Activated gamma-delta T cell treated with anti-CD3 and anti-CD28 coated beads, Interleukin-2, amount 50 U/mL, for 16 hours (primary cell): ENCODE data around the gene AVPR2.

Source experiments
- DNase-seq: peaks from one replicate; pipeline ENCODE4 v3.0.0-alpha.2; 2020; ENCODE audit warnings: low read depth

AVPR2 gene

GRCh38 chrX:153932220-153932915, 27.9 kb downstream of the AVPR2 start:
- no peak for DNase-seq

- no peak for DNase-seq
Observed at GRCh38 chrX:153933748-153934147, 29.3 kb downstream of the AVPR2 start.

GRCh38 chrX:153934148-153934761, 29.8 kb downstream of the AVPR2 start:
- DNase-seq, result no peak

GRCh38 chrX:153934762-153935325, 30.4 kb downstream of the AVPR2 start, which contains the start of gene NAA10:
Gene NAA10 (minus strand): TSS chrX:153935037. CDS start chrX:153934904, 133 bp downstream.
- peak; percentile 28 for DNase-seq

GRCh38 chrX:153935326-153935851, 30.9 kb downstream of the AVPR2 start:
- DNase-seq, result no peak

GRCh38 chrX:153937056-153937455, 32.6 kb downstream of the AVPR2 start:
- no peak for DNase-seq

GRCh38 chrX:153938226-153938786, 33.8 kb downstream of the AVPR2 start:
- no peak for DNase-seq

- no peak for DNase-seq
Observed at GRCh38 chrX:153939573-153939972, 35.1 kb downstream of the AVPR2 start.

GRCh38 chrX:153941336-153942252, 37.1 kb downstream of the AVPR2 start:
- DNase-seq, result no peak

GRCh38 chrX:153944140-153944799, 39.8 kb downstream of the AVPR2 start, which contains the start of gene RENBP:
Gene RENBP (minus strand): TSS chrX:153944643. CDS start chrX:153944610, 33 bp downstream.
- DNase-seq, result no peak

- DNase-seq, result no peak
Observed at GRCh38 chrX:153944800-153945150, 40.3 kb downstream of the AVPR2 start.

- DNase-seq, result no peak
Observed at GRCh38 chrX:153945956-153946943, 41.8 kb downstream of the AVPR2 start.

- DNase-seq, result peak; percentile 62
Observed at GRCh38 chrX:153947009-153947769, 42.7 kb downstream of the AVPR2 start.

GRCh38 chrX:153948002-153948466, 43.6 kb downstream of the AVPR2 start:
- no peak for DNase-seq

GRCh38 chrX:153948847-153949805, 44.7 kb downstream of the AVPR2 start:
- DNase-seq, result no peak

- DNase-seq, result no peak
Observed at GRCh38 chrX:153950127-153950526, 45.7 kb downstream of the AVPR2 start.

- DNase-seq, result no peak
Observed at GRCh38 chrX:153951683-153952372, 47.4 kb downstream of the AVPR2 start.
